SK-N-SH treated with all-trans-retinoic acid at 6 μM for 48 hours (cell line): ENCODE results near the gene AK4.

Experiments
- ATAC-seq: fragments of 200-7000 bp; cut with Tn5 transposase; 3 replicates; pipeline ENCODE4 v1.9.1; 2020; ENCODE audit warnings: mild to moderate bottlenecking, moderate library complexity
- ARNTL ChIP-seq: fragments of 450-650 bp; formaldehyde crosslinking; IDR thresholded peaks from 2 replicates; pipeline ENCODE4 v1.5.0; 2020; ENCODE audit warnings: low read depth, mild to moderate bottlenecking, moderate library complexity, borderline replicate concordance
- BACH2 ChIP-seq: fragments of 250-450 bp; sonication (Bioruptor Pico); IDR thresholded peaks from 2 replicates; pipeline ENCODE4 v1.9.0; 2021; ENCODE audit warnings: mild to moderate bottlenecking, borderline replicate concordance
- CREB5 ChIP-seq: fragments of 250-450 bp; sonication (Bioruptor Pico); IDR thresholded peaks from 2 replicates; pipeline ENCODE4 v1.5.1; 2020; ENCODE audit warnings: low read depth, mild to moderate bottlenecking, moderate library complexity
- CSDC2 ChIP-seq: fragments of 250-450 bp; sonication (Bioruptor Pico); IDR thresholded peaks from 2 replicates; pipeline ENCODE4 v1.5.0; 2020; ENCODE audit warnings: mild to moderate bottlenecking, moderate library complexity
- ISL1 ChIP-seq: fragments of 250-450 bp; sonication (Bioruptor Pico); IDR thresholded peaks from 2 replicates; pipeline ENCODE4 v2.1.2; 2022; ENCODE audit warnings: mild to moderate bottlenecking, moderate library complexity
- OSR1 ChIP-seq: fragments of 250-450 bp; sonication (Bioruptor Pico); IDR thresholded peaks from 2 replicates; pipeline ENCODE4 v1.8.0; 2022; ENCODE audit warnings: moderate library complexity, mild to moderate bottlenecking, inconsistent platforms
- PATZ1 ChIP-seq: fragments of 250-450 bp; sonication (Bioruptor Pico); IDR thresholded peaks from 2 replicates; pipeline ENCODE4 v1.8.0; 2020; ENCODE audit warnings: mild to moderate bottlenecking, moderate library complexity, borderline replicate concordance
- POU6F1 ChIP-seq: fragments of 250-450 bp; sonication (Bioruptor Pico); IDR thresholded peaks from 2 replicates; pipeline ENCODE4 v1.8.0; 2021; ENCODE audit warnings: low read depth, mild to moderate bottlenecking, moderate library complexity, borderline replicate concordance
- PPARA ChIP-seq: fragments of 250-450 bp; sonication (Bioruptor Pico); IDR thresholded peaks from 2 replicates; pipeline ENCODE4 v1.5.0; 2020; ENCODE audit warnings: mild to moderate bottlenecking, borderline replicate concordance
- RARB ChIP-seq: fragments of 250-450 bp; sonication (Bioruptor Pico); IDR thresholded peaks from 2 replicates; pipeline ENCODE4 v1.8.0; 2021; ENCODE audit warnings: mild to moderate bottlenecking, moderate library complexity
- SNAI2 ChIP-seq: fragments of 250-450 bp; sonication (Bioruptor Pico); IDR thresholded peaks from 2 replicates; pipeline ENCODE4 v1.5.0; 2020; ENCODE audit warnings: mild to moderate bottlenecking, moderate library complexity
- TCF4 ChIP-seq: fragments of 250-450 bp; sonication (Bioruptor Pico); IDR thresholded peaks from 2 replicates; pipeline ENCODE4 v1.8.0; 2021; ENCODE audit warnings: mild to moderate bottlenecking, moderate library complexity, borderline replicate concordance
- TSHZ2 ChIP-seq: fragments of 250-450 bp; sonication (Bioruptor Pico); IDR thresholded peaks from 2 replicates; pipeline ENCODE4 v1.5.0; 2020; ENCODE audit warnings: mild to moderate bottlenecking, moderate library complexity
- ZC3H10 ChIP-seq: fragments of 250-450 bp; sonication (Bioruptor Pico); IDR thresholded peaks from 2 replicates; pipeline ENCODE4 v1.5.1; 2021; ENCODE audit warnings: mild to moderate bottlenecking, moderate library complexity
- ZFP3 ChIP-seq: fragments of 250-450 bp; sonication (Bioruptor Pico); IDR thresholded peaks from 2 replicates; pipeline ENCODE4 v1.5.0; 2020; ENCODE audit warnings: mild to moderate bottlenecking, moderate library complexity
- ZFP30 ChIP-seq: fragments of 450-650 bp; formaldehyde crosslinking; IDR thresholded peaks from 2 replicates; pipeline ENCODE4 v1.5.0; 2022; ENCODE audit warnings: mild to moderate bottlenecking, moderate library complexity
- ZNF565 ChIP-seq: fragments of 450-650 bp; formaldehyde crosslinking; conservative IDR thresholded peaks from 2 replicates; pipeline ENCODE4 v1.5.0; 2020; ENCODE audit warnings: low read depth, mild to moderate bottlenecking, moderate library complexity
- ZNF8 ChIP-seq: fragments of 450-650 bp; formaldehyde crosslinking; IDR thresholded peaks from 2 replicates; pipeline ENCODE4 v1.5.0; 2020; ENCODE audit warnings: mild to moderate bottlenecking, moderate library complexity

Gene AK4

GRCh38 chr1:65243491-65243890 lies 95.5 kb downstream of the AK4 start:
- TF ChIP-seq POU6F1 (no peak), CSDC2 (CRISPR knock-in tag) (no peak), CREB5 (no peak), PATZ1 (no peak), ARNTL (CRISPR knock-in tag) (no peak), ZFP3 (CRISPR knock-in tag) (no peak)
- ATAC-seq: no peak

GRCh38 chr1:65245295-65245694 lies 97.3 kb downstream of the AK4 start:
- ATAC-seq: no peak
- TF ChIP-seq TSHZ2 (CRISPR knock-in tag) (no peak), ZFP30 (CRISPR knock-in tag) (no peak), ZFP3 (CRISPR knock-in tag) (no peak), ZNF565 (no peak), OSR1 (CRISPR knock-in tag) (no peak), TCF4 (no peak), RARB (no peak), ZC3H10 (CRISPR knock-in tag) (no peak)

GRCh38 chr1:65247419-65248359 lies 99.7 kb downstream of the AK4 start:
- ATAC-seq: peak; percentile 65
- TF ChIP-seq PATZ1: no peak
- TF ChIP-seq CREB5: no peak
- TF ChIP-seq ARNTL (CRISPR knock-in tag): no peak
- no peak for TF ChIP-seq TSHZ2 (CRISPR knock-in tag)
- TF ChIP-seq POU6F1: no peak
- no peak for TF ChIP-seq ZFP30 (CRISPR knock-in tag)
- TF ChIP-seq PPARA: no peak
- no peak for TF ChIP-seq ZC3H10 (CRISPR knock-in tag)
- TF ChIP-seq ISL1 (CRISPR knock-in tag): no peak; the same call in 1 of the 2 replicates
- no peak for TF ChIP-seq BACH2 (CRISPR knock-in tag)
- no peak for TF ChIP-seq ZNF8
- TF ChIP-seq SNAI2 (CRISPR knock-in tag): no peak
- TF ChIP-seq CSDC2 (CRISPR knock-in tag): no peak
- no peak for TF ChIP-seq RARB
